ENCODE results near the gene GLI1. TPM values are rescaled to one million over a fixed set of nuclear protein-coding genes. Genes with fewer than 3 reads are reported as not detected.

Gene GLI1
- total RNA-seq, 1 donor from 2014 or later, result 1.4 TPM

- DNase-seq, result no peak
- peaks cover 48% of the 10 kb centered on the region for H3K36me3 ChIP-seq
- H3K9me3 ChIP-seq, result no peaks in the 10 kb centered on the region
- peak overlapping the region; percentile 37 for H3K27ac ChIP-seq
- peaks cover 39% of the 10 kb centered on the region for H3K4me1 ChIP-seq
- intact Hi-C loops (cut with DNase I), result no loop called here
- TF ChIP-seq CTCF (IDR thresholded peaks at IDR 0.05), result no peak
- no peak for ATAC-seq
- peak overlapping the region; percentile 94 for H3K4me3 ChIP-seq
- no peaks in the 10 kb centered on the region for H3K27me3 ChIP-seq
These were observed 58.8 kb downstream of the GLI1 start for GRCh38 chr12:57518176-57518919.

- no peaks in the 10 kb centered on the region for H3K27me3 ChIP-seq
- intact Hi-C loops (cut with DNase I), result no loop called here
- peaks cover 45% of the 10 kb centered on the region for H3K4me1 ChIP-seq
- H3K9me3 ChIP-seq, result no peaks in the 10 kb centered on the region
- H3K27ac ChIP-seq, result peak overlapping the region; percentile 90
- peak overlapping the region; percentile 94 for H3K4me3 ChIP-seq
- ATAC-seq (no peak), DNase-seq (no peak)
- no peak for TF ChIP-seq CTCF (IDR thresholded peaks at IDR 0.05)
- peaks cover 43% of the 10 kb centered on the region for H3K36me3 ChIP-seq
These were observed 59.6 kb downstream of the GLI1 start for GRCh38 chr12:57518920-57519795.

- no peaks in the 10 kb centered on the region for H3K27me3 ChIP-seq
- peak overlapping the region; percentile 94 for H3K4me3 ChIP-seq
- H3K36me3 ChIP-seq, result peaks cover 43% of the 10 kb centered on the region
- no peak for ATAC-seq
- intact Hi-C loops (cut with DNase I), result no loop called here
- no peak for TF ChIP-seq CTCF (IDR thresholded peaks at IDR 0.05)
- DNase-seq, result no peak
- peaks cover 51% of the 10 kb centered on the region for H3K4me1 ChIP-seq
- H3K27ac ChIP-seq, result peak overlapping the region; percentile 90
- no peaks in the 10 kb centered on the region for H3K9me3 ChIP-seq
These were observed 60.1 kb downstream of the GLI1 start for GRCh38 chr12:57519796-57520052.

GRCh38 chr12:57520053-57520818, 60.7 kb downstream of the GLI1 start, which contains the start of gene DDIT3:
Gene DDIT3, minus strand, starts transcription at chr12:57520514. Its CDS starts 3,108 bp downstream, at chr12:57517406.
- H3K4me3 ChIP-seq, result peak within 1 kb of the TSS; percentile 94
- DNase-seq, result peak; percentile 100
- no peak for TF ChIP-seq CTCF (IDR thresholded peaks at IDR 0.05)
- H3K36me3 ChIP-seq, result peaks cover 43% of the 10 kb centered on the region
- peak within 1 kb of the TSS; percentile 90 for H3K27ac ChIP-seq
- intact Hi-C loops (cut with DNase I), result no loop called here
- H3K4me1 ChIP-seq, result peaks cover 56% of the 10 kb centered on the region
- peak; percentile 87 for ATAC-seq
- no peaks in the 10 kb centered on the region for H3K27me3 ChIP-seq
- H3K9me3 ChIP-seq, result no peaks in the 10 kb centered on the region

- peak; percentile 77 for DNase-seq
- H3K9me3 ChIP-seq, result no peaks in the 10 kb centered on the region
- peak overlapping the region; percentile 89 for H3K27ac ChIP-seq
- H3K4me1 ChIP-seq, result peaks cover 58% of the 10 kb centered on the region
- peak overlapping the region; percentile 74 for H3K4me3 ChIP-seq
- no peak for TF ChIP-seq CTCF (IDR thresholded peaks at IDR 0.05)
- peaks cover 42% of the 10 kb centered on the region for H3K36me3 ChIP-seq
- ATAC-seq, result no peak
- H3K27me3 ChIP-seq, result no peaks in the 10 kb centered on the region
- intact Hi-C loops (cut with DNase I), result no loop called here
These were observed 62.0 kb downstream of the GLI1 start for GRCh38 chr12:57521525-57522010.
